Mammary epithelial cell (primary cell): Measurements from ENCODE around the gene PRDM12.

ENCODE experiments used
- CTCF ChIP-seq, 2 donors: IDR thresholded peaks in 1 of 2; conservative IDR thresholded peaks in 1 of 2; 2 replicates each; pipeline ENCODE4 v1.5.1; 2011 to 2012; ENCODE audit warnings: inconsistent platforms in 2 of 2, low read length in 2 of 2, mild to moderate bottlenecking in 2 of 2, control low read depth in 1 of 2, low read depth in 1 of 2; ENCODE audit not compliant: insufficient read depth in 1 of 2; ENCODE audit errors: extremely low read depth in 1 of 2
- EZH2 ChIP-seq: IDR thresholded peaks from 2 replicates; pipeline ENCODE4 v1.6.1; 2012; ENCODE audit warnings: low read length, inconsistent platforms, borderline replicate concordance

GRCh38 chr9:130640681-130641080 lies 23.7 kb upstream of the PRDM12 start:
- TF ChIP-seq CTCF (conservative IDR thresholded peaks at IDR 0.05 in 1 of 2, IDR thresholded peaks at IDR 0.05 in 1 of 2; ENCODE audit: extremely low read depth in 1 of 2, insufficient read depth in 1 of 2, low read depth in 1 of 2, low read length in 2 of 2) (no peak), EZH2 (no peak)
